ENCODE data around the gene URAD.

GRCh38 chr13:27971236-27971645 lies 17.3 kb downstream of the URAD start:
- TF ChIP-seq CTCF (IDR thresholded peaks at IDR 0.05; ENCODE audit: low read length) (no peak), EZH2 (optimal IDR thresholded peaks at IDR 0.05; ENCODE audit: low read depth, low read length) (no peak)
